ENCODE data around the gene KCNAB1.
A peak's percentile ranks its signal among the peaks of the same experiment; 100 is the strongest.

Gene KCNAB1

GRCh38 chr3:156445117-156446090 is 325.0 kb downstream of the KCNAB1 start:
- no peak overlapping the region for H3K4me3 ChIP-seq (ENCODE audit: low read depth, low read length)
- TF ChIP-seq CTCF (IDR thresholded peaks at IDR 0.05; ENCODE audit: control insufficient read depth, extremely low read depth, insufficient read depth), result no peak
- no peak for DNase-seq (ENCODE audit: low read depth)

DNA sequence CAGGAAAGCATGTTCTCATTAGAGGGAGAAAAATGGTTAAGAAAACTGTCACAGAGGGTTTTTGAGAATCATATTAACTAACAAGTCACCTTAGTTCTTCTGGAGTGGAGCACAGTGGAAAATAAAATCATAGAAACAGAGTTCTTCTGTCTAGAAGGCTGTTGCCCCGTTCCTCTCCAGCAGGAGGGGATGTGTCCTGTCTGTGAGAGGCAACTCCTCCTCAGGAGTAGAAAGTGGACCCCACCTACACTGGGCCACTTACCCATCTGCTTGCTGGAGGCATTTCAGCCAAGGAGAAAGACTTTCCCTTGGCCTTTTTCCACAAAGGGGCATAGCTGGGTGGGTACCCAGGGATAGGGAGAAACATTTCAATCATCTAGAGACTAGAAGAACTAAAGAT is 327.9 kb downstream of the KCNAB1 start:
- no peak for DNase-seq (ENCODE audit: low read depth)

DNA sequence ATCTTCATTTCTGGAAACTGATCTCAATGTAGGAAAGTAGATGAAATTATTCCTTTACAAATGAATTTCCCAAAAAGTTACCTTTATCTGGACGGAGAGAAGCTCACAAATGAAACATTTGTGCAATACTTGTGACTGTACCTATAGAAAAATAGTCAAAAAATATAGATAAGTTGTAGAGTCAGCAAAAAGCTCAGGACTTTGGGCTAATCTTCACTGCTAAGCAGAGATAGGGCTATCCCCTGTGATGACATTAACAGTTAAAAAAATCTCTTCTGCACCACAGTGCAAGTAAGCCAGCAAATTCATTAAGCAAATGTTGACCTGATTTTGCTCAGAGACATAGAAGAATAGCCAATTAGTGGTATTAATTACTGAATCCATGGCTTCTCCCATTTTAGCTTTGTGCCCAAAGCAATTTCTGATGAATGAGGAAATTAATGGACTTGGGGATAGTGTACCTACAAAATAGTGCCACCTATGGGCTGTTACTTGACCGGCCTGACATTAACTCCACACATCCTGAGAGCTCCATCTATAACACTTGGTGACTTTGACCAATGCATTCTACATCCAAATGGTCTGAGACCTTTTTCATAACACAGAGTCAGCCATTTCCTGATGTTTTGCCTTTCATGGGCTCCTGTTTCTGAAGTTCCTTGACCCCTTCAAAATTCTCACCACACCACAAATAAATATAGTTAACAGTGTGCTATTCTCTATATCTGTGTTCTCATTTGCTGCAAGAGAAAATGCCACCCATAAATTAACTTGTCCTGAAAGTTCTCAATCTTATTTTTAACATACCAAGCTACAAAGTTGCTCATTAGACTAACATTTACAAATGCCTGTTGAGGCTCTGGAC is 329.6 kb downstream of the KCNAB1 start:
- no peak overlapping the region for H3K4me3 ChIP-seq (ENCODE audit: low read depth, low read length)
- DNase-seq (ENCODE audit: low read depth), result no peak
- peak; percentile 71 for TF ChIP-seq CTCF (IDR thresholded peaks at IDR 0.05; ENCODE audit: control insufficient read depth, extremely low read depth, insufficient read depth)

More for the DNA sequence above, 327.9 kb downstream of the KCNAB1 start:
- H3K4me3 ChIP-seq (ENCODE audit: low read depth, low read length), result no peak overlapping the region
- peak; percentile 32 for TF ChIP-seq CTCF (IDR thresholded peaks at IDR 0.05; ENCODE audit: control insufficient read depth, extremely low read depth, insufficient read depth)

DNA sequence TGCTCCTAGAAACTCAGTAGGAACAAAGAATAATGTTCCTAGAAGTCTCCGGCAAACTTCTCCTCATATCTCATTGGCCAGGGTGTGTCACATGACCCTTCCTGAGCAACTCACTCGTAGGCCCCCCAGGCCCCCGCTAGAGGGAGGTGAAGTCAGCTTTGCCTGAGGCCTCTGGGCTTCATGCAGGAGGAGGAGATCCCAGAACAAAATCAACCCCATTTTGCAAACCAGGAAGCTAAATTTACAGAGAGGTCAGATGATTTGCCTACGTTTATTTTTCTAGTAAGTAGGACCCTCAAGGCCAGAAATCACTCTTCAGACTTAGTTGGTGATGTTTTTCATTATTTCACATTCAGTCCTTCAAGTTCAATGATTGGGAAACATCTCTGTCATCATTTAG is 335.5 kb downstream of the KCNAB1 start:
- no peak for DNase-seq (ENCODE audit: low read depth)
- H3K4me3 ChIP-seq (ENCODE audit: low read depth, low read length), result no peak overlapping the region
- no peak for TF ChIP-seq CTCF (IDR thresholded peaks at IDR 0.05; ENCODE audit: control insufficient read depth, extremely low read depth, insufficient read depth)

GRCh38 chr3:156456771-156457224 is 336.4 kb downstream of the KCNAB1 start:
- no peak overlapping the region for H3K4me3 ChIP-seq (ENCODE audit: low read depth, low read length)
- DNase-seq (ENCODE audit: low read depth), result no peak
- no peak for TF ChIP-seq CTCF (IDR thresholded peaks at IDR 0.05; ENCODE audit: control insufficient read depth, extremely low read depth, insufficient read depth)

DNA sequence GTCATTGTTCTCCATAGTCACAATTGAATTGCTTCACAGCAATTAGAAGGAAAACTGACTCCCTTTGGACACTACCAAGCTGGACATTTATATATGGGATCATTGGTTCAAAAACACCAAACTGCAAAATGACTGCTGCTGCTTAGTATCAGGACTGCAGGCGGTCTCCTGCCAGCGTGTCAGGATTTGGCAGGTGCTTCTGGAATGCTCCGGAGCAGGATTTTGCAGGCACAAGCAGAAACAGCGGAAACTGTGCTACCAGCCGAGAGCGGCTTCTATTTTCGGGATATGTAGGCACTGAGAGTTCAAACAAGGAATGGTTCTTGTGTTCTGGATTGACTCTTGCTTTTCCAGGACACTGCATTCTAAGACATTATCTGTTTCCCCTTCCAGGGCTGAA is 339.1 kb downstream of the KCNAB1 start:
- DNase-seq (ENCODE audit: low read depth), result no peak
- no peak for TF ChIP-seq CTCF (IDR thresholded peaks at IDR 0.05; ENCODE audit: control insufficient read depth, extremely low read depth, insufficient read depth)
- H3K4me3 ChIP-seq (ENCODE audit: low read depth, low read length), result no peak overlapping the region
